GM12875 (cell line): ENCODE measurements around the gene SLCO3A1.

Source experiments
- H3K4me3 ChIP-seq: one replicate; pipeline ENCODE4 v1.5.1; 2011; ENCODE audit warnings: low read depth, low read length, control low read depth
- CTCF ChIP-seq: IDR thresholded peaks from 2 replicates; pipeline ENCODE4 v1.5.1; 2011; ENCODE audit warnings: low read depth, mild to moderate bottlenecking, control low read depth, inconsistent platforms, low read length, moderate library complexity, borderline replicate concordance; ENCODE audit not compliant: insufficient read depth

The SLCO3A1 gene

DNA sequence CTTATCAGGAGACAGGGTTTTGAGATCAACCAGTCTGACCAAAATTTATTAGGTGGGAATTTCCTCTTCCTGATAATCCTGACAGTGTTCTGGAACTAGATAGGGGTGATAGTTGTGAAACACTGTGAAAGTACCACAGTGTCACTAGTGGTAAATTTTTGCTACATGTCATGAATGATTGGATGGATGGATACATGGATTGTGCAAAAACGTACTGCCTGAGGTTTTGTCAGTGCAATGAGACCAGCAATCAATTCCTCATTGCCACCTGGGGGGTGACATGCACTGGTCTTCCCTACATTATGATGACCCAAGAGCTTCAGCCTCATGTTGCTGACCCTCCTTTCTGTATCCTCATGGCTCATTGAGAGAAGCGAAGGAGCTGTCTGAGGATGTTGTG, 123.5 kb downstream of the SLCO3A1 start:
- TF ChIP-seq CTCF: no peak
- no peak overlapping the region for H3K4me3 ChIP-seq

- no peak overlapping the region for H3K4me3 ChIP-seq
- no peak for TF ChIP-seq CTCF
Observed at GRCh38 chr15:91980502-91981267, 127.2 kb downstream of the SLCO3A1 start.

GRCh38 chr15:91981821-91982800, 128.6 kb downstream of the SLCO3A1 start:
- TF ChIP-seq CTCF: no peak
- H3K4me3 ChIP-seq: no peak overlapping the region

- H3K4me3 ChIP-seq: no peak overlapping the region
- TF ChIP-seq CTCF: no peak
Observed at GRCh38 chr15:91983729-91984340, 130.3 kb downstream of the SLCO3A1 start.

DNA sequence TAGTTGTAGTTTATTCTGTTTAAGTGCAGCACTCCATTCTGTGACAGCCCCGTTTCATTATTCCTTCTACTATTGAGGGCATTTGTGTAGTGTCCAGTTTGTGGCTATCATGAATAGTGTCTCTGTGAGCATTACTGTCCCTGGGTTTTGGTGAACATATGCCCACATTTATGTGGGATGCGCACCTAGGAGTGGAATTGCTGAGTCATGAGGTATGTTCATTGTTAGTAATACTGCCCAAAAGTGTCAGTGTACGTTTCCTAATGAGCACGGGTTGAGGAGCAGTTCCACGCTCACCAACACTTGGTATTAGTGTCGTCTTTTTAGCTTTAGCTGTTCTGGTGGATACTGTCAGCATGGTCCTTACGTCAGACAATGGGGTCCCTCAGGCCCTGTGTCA, 131.8 kb downstream of the SLCO3A1 start:
- H3K4me3 ChIP-seq: no peak overlapping the region
- no peak for TF ChIP-seq CTCF

DNA sequence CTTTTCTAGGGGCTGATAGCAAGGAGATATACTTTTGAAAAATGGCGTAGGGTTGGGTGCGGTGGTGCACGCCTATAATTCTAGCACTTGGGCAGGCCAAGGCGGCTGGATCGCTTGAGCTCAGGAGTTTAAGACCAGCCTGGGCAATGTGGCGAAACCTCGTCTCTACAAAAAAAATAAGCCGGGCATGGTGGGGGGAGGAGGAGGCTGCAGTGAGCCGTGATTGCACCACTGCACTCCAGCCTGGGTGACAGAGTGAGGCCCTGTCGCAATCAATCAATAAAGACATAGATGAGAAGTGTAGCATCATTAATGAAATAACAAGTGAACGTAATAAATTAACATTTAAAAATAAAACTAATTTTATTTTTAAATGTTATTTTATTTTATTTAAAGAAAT, 134.6 kb downstream of the SLCO3A1 start:
- H3K4me3 ChIP-seq: no peak overlapping the region
- no peak for TF ChIP-seq CTCF
